IMR-90 (cell line): ENCODE measurements around the gene EPHA6. TPM values are rescaled to one million over a fixed set of nuclear protein-coding genes. Genes with fewer than 3 reads are reported as not detected.

Experiments
- ATAC-seq: fragments of 200-7000 bp; cut with Tn5 transposase; 2 replicates; pipeline ENCODE4 v1.9.1; 2020; ENCODE audit warnings: low read depth, mild to moderate bottlenecking, moderate library complexity
- BruUV-seq: library from RNA; stranded (reverse); fragments of 400-500 nt; replicated peaks from 2 replicates; lab custom pipeline; 2021; lab: Mats Ljungman, UMichigan
- CTCF ChIA-PET: fragments of 300-600 bp; formaldehyde crosslinking; extraction: SDS; loops from one replicate; lab custom pipeline; 2021; ENCODE audit warnings: antibody characterized with exemption; lab: Yijun Ruan, JAX
- POLR2A ChIA-PET: fragments of 300-600 bp; sonication (Branson Sonifier 250); formaldehyde crosslinking; loops from one replicate; lab custom pipeline; 2022; ENCODE audit warnings: antibody characterized with exemption; ENCODE audit not compliant: unreplicated experiment; lab: Charles Lee
- DNase-seq: peaks from one replicate; pipeline ENCODE4 v3.0.0; 2013
- H2AFZ ChIP-seq: replicated peaks from 2 replicates; pipeline ENCODE3; 2013; ENCODE audit warnings: low read length, mild to moderate bottlenecking; ENCODE audit not compliant: poor library complexity
- H2AK5ac ChIP-seq: 2 replicates; pipeline ENCODE4 v1.6.1; 2013; ENCODE audit warnings: low read depth, low read length, inconsistent platforms
- H2AK9ac ChIP-seq: replicated peaks from 2 replicates; pipeline ENCODE3; 2013; ENCODE audit warnings: mild to moderate bottlenecking, low read depth, low read length, moderate library complexity; ENCODE audit not compliant: poor library complexity
- H2BK120ac ChIP-seq: 2 replicates; pipeline ENCODE4 v1.6.1; 2013; ENCODE audit warnings: low read depth, low read length, inconsistent platforms
- H2BK15ac ChIP-seq: 3 replicates; pipeline ENCODE4 v1.6.1; 2013; ENCODE audit warnings: low read depth, low read length, inconsistent platforms
- H2BK20ac ChIP-seq: 2 replicates; pipeline ENCODE4 v1.6.1; 2013; ENCODE audit warnings: low read depth, mild to moderate bottlenecking, inconsistent platforms, low read length, moderate library complexity
- H2BK5ac ChIP-seq: 2 replicates; pipeline ENCODE4 v1.6.1; 2013; ENCODE audit warnings: mild to moderate bottlenecking, low read depth, low read length, inconsistent platforms; ENCODE audit not compliant: poor library complexity, severe bottlenecking
- H3K14ac ChIP-seq: replicated peaks from 2 replicates; pipeline ENCODE4 v1.6.1; 2013; ENCODE audit warnings: low read depth, low read length, inconsistent platforms
- H3K18ac ChIP-seq: 2 replicates; pipeline ENCODE4 v1.6.1; 2013; ENCODE audit warnings: low read depth, low read length, control low read depth
- H3K23ac ChIP-seq: 2 replicates; pipeline ENCODE4 v1.6.1; 2013; ENCODE audit warnings: low read depth, low read length, inconsistent platforms
- H3K27ac ChIP-seq: 2 replicates; pipeline ENCODE4 v1.5.1; 2013; ENCODE audit warnings: mild to moderate bottlenecking, control low read depth, low read length; ENCODE audit not compliant: insufficient read depth
- H3K27me3 ChIP-seq: 2 replicates; pipeline ENCODE4 v1.6.1; 2013; ENCODE audit warnings: low read length; ENCODE audit not compliant: control insufficient read depth, insufficient read depth
- H3K36me3 ChIP-seq: 2 replicates; pipeline ENCODE4 v1.6.1; 2013; ENCODE audit warnings: low read length, mixed read lengths; ENCODE audit not compliant: control insufficient read depth, insufficient read depth
- H3K4ac ChIP-seq: 2 replicates; pipeline ENCODE4 v1.6.1; 2013; ENCODE audit warnings: low read depth, low read length, inconsistent platforms
- H3K4me1 ChIP-seq: 2 replicates; pipeline ENCODE4 v1.6.1; 2013; ENCODE audit warnings: low read length, mixed read lengths; ENCODE audit not compliant: control insufficient read depth, insufficient read depth
- H3K4me2 ChIP-seq: 2 replicates; pipeline ENCODE4 v1.6.1; 2013; ENCODE audit warnings: low read depth, mild to moderate bottlenecking, control low read depth, low read length, moderate library complexity
- H3K4me3 ChIP-seq: 2 replicates; pipeline ENCODE4 v1.5.1; 2013; ENCODE audit warnings: low read depth, mild to moderate bottlenecking, control low read depth, low read length, moderate library complexity; ENCODE audit not compliant: insufficient read depth
- H3K56ac ChIP-seq: 2 replicates; pipeline ENCODE4 v1.6.1; 2013; ENCODE audit warnings: low read length, inconsistent platforms; ENCODE audit not compliant: insufficient read depth; ENCODE audit errors: extremely low read depth
- H3K79me1 ChIP-seq, 2 experiments: 2 replicates each; pipeline ENCODE4 v1.6.1; 2013; ENCODE audit warnings: low read length in 2 of 2, inconsistent platforms in 1 of 2, low read depth in 1 of 2
- H3K9ac ChIP-seq: 2 replicates; pipeline ENCODE4 v1.6.1; 2013; ENCODE audit warnings: low read depth, low read length, control low read depth
- H3K9me1 ChIP-seq: 2 replicates; pipeline ENCODE4 v1.6.1; 2013; ENCODE audit warnings: low read length, inconsistent platforms; ENCODE audit not compliant: insufficient read depth
- H3K9me3 ChIP-seq: 2 replicates; pipeline ENCODE4 v1.6.1; 2013; ENCODE audit warnings: low read length; ENCODE audit not compliant: control insufficient read depth, insufficient read depth
- H4K20me1 ChIP-seq: 2 replicates; pipeline ENCODE4 v1.6.1; 2013; ENCODE audit warnings: low read length, inconsistent platforms; ENCODE audit not compliant: insufficient read depth
- H4K5ac ChIP-seq: 2 replicates; pipeline ENCODE4 v1.6.1; 2013; ENCODE audit warnings: mild to moderate bottlenecking, low read depth, low read length, control low read depth
- H4K8ac ChIP-seq, 2 experiments: 2 replicates each; pipeline ENCODE4 v1.6.1; 2013; ENCODE audit warnings: low read depth in 2 of 2, low read length in 2 of 2, control low read depth in 1 of 2, inconsistent platforms in 1 of 2
- H4K91ac ChIP-seq: 2 replicates; pipeline ENCODE4 v1.6.1; 2013; ENCODE audit warnings: low read depth, low read length, inconsistent platforms; ENCODE audit not compliant: insufficient read depth
- MAFK ChIP-seq: IDR thresholded peaks from 2 replicates; pipeline ENCODE4 v1.6.1; 2012; ENCODE audit warnings: low read depth, low read length, improper control_type of control experiment
- MXI1 ChIP-seq: IDR thresholded peaks from 2 replicates; pipeline ENCODE4 v1.6.1; 2012; ENCODE audit warnings: low read depth, mild to moderate bottlenecking, low read length, moderate library complexity, borderline replicate concordance
- NFE2L2 ChIP-seq: fragments of 150-350 bp; IDR thresholded peaks from 2 replicates; pipeline ENCODE4 v1.6.1; 2016; ENCODE audit warnings: low read depth, mild to moderate bottlenecking, low read length
- SMC3 ChIP-seq: fragments of 150-350 bp; IDR thresholded peaks from 2 replicates; pipeline ENCODE4 v1.6.1; 2016; ENCODE audit warnings: low read depth, mild to moderate bottlenecking, antibody characterized with exemption, low read length, moderate library complexity
- WGBS, 2 experiments: methylation state at CpG; one replicate each; pipeline versions ENCODE4 v1.1.5 to v1.1.7; 2013; ENCODE audit warnings: missing lambda C conversion rate in 2 of 2; ENCODE audit not compliant: insufficient read length in 1 of 2; ENCODE audit errors: extremely low coverage in 2 of 2; 5-methylcytosine and 5-hydroxymethylcytosine counted together
- dilution Hi-C: fragments of 300-500 bp; cut with HindIII; formaldehyde crosslinking; loops from one replicate; pipeline ENCODE4 v1.14.3; 2018; ENCODE audit warnings: low sequenced_read_pairs; ENCODE audit not compliant: unreplicated experiment
- in situ Hi-C: fragments of 300-500 bp; cut with MboI; formaldehyde crosslinking; loops from 3 replicates; pipeline ENCODE4 v1.14.3; 2019; ENCODE audit warnings: low sequenced_read_pairs, inconsistent platforms, mixed read lengths
- intact Hi-C: fragments of 100-400 bp; cut with micrococcal nuclease; formaldehyde crosslinking; loops from 2 replicates; pipeline ENCODE4 v1.10.0; 2022
- polyA plus RNA-seq, 3 experiments: library from polyadenylated mRNA; depleted of rRNA; stranded (reverse); fragments of >200 nt; gene quantifications; 2 replicates each; pipeline ENCODE4 v1.2.3, GENCODE V29; 2012; ENCODE audit warnings: low replicate concordance in 1 of 3
- total RNA-seq: library from RNA; depleted of rRNA; stranded (reverse); fragments of >200 nt; gene quantifications from 2 replicates; pipeline ENCODE4 v1.2.3, GENCODE V29; 2012

Gene EPHA6
- total and polyA plus RNA-seq, 2 of the 4 experiments (the other 2 are of a cell fraction), result not detected

DNA sequence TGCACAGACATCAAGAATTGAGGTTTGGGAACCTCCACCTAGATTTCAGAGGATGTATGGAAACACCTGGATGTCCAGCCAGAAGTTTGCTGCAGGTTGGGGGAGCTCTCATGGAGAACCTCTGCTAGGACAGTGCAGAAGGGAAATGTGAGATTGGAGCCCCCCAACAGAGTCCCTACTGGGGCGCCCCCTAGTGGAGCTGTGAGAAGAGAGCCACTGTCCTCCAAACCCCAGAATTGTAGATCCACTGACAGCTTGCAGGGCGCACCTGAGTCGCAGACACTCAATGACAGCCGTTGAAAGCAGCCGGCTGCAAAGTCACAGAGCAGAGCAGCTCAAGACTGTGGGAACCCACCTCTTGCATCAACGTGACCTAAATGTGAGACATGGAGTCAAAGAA, 34.6 kb upstream of the EPHA6 start:
- Histone ChIP-seq H2BK20ac (no peak overlapping the region), H3K4me1 (no peaks in the 10 kb centered on the region), H2BK120ac (no peak overlapping the region), H4K5ac (no peak overlapping the region), H3K9me3 (peaks cover 4% of the 10 kb centered on the region; the same call in 1 of the 2 replicates), H4K91ac (no peak overlapping the region), H2BK15ac (no peak overlapping the region), H3K23ac (no peak overlapping the region), H3K9ac (no peak overlapping the region), H2AK9ac (no peak overlapping the region), H3K18ac (no peak overlapping the region), H3K27me3 (no peaks in the 10 kb centered on the region), H3K4me2 (no peak overlapping the region), H4K8ac (no peak overlapping the region), H2AFZ (no peak overlapping the region), H3K56ac (no peak overlapping the region), H4K20me1 (no peaks in the 10 kb centered on the region), H2AK5ac (no peak overlapping the region), H2BK5ac (no peak overlapping the region), H3K14ac (no peak overlapping the region), H3K4ac (no peak overlapping the region), H3K4me3 (no peak overlapping the region), H3K79me1 (no peaks in the 10 kb centered on the region), H3K36me3 (no peaks in the 10 kb centered on the region), H3K27ac (no peak overlapping the region), H3K9me1 (no peaks in the 10 kb centered on the region)
- ATAC-seq, result no peak
- no peak for DNase-seq
- dilution Hi-C loops, result no loop called here
- in situ Hi-C loops, result no loop called here
- CTCF ChIA-PET, result no interaction called here
- WGBS, 2 experiments, result 81% methylated on average over 5 of the region's 6 CpGs; no CpG with 5 or more reads in 1 of the 2 experiments
- no peak for TF ChIP-seq MAFK
- no peak for TF ChIP-seq MXI1
- no peak for TF ChIP-seq SMC3
- no peak for TF ChIP-seq NFE2L2
- no TSS peak for BruUV-seq
- POLR2A ChIA-PET, result no interaction called here
- intact Hi-C loops, result no loop called here
